ENCODE measurements around the gene SPN. TPM values are rescaled to one million over a fixed set of nuclear protein-coding genes. Genes with fewer than 3 reads are reported as not detected.

Gene SPN
- total RNA-seq, 1 experiment from 2014 or later = 1.3 TPM

- TF ChIP-seq POLR2AphosphoS5 (IDR thresholded peaks at IDR 0.05; ENCODE audit: low read depth, low read length) (no peak), SIN3A (IDR thresholded peaks at IDR 0.05; ENCODE audit: borderline replicate concordance, insufficient read depth, low read depth, low read length) (no peak), TCF7L2 (IDR thresholded peaks at IDR 0.05; ENCODE audit: low read depth, low read length) (no peak), CTCF (IDR thresholded peaks at IDR 0.05) (no peak), REST (IDR thresholded peaks at IDR 0.05; ENCODE audit: insufficient read depth in 1 of 2, low read depth in 2 of 2, low read length in 1 of 2) (no peak)
- Histone ChIP-seq H3K27ac (ENCODE audit: low read length) (no peak overlapping the region), H3K27me3 (ENCODE audit: control insufficient read depth, insufficient read depth, low read length) (no peaks in the 10 kb centered on the region), H3K4me3 (ENCODE audit: low read depth in 2 of 2, low read length in 2 of 2) (no peak overlapping the region), H3K4me1 (ENCODE audit: control insufficient read depth, insufficient read depth, low read length) (no peaks in the 10 kb centered on the region), H3K9me3 (ENCODE audit: control insufficient read depth, insufficient read depth, low read depth, low read length) (no peaks in the 10 kb centered on the region), H3K36me3 (ENCODE audit: control insufficient read depth, insufficient read depth, low read length) (no peaks in the 10 kb centered on the region)
- intact Hi-C loops (cut with micrococcal nuclease; ENCODE audit: unreplicated experiment) (no loop called here), in situ Hi-C loops (cut with HindIII; ENCODE audit: low pct_unique_long_range_greater_than_20kb, low sequenced_read_pairs) (no loop called here)
- ATAC-seq = no peak
- no TSS peak for BruUV-seq (replicated peaks)
- POLR2A ChIA-PET = no interaction called here
- CTCF ChIA-PET = no interaction called here
- DNase-seq (ENCODE audit: low read depth, low spot score) = no peak
Measured at GRCh38 chr16:29644338-29644857, 18.6 kb upstream of the SPN start.

- TF ChIP-seq REST (IDR thresholded peaks at IDR 0.05; ENCODE audit: insufficient read depth in 1 of 2, low read depth in 2 of 2, low read length in 1 of 2) (no peak), SIN3A (IDR thresholded peaks at IDR 0.05; ENCODE audit: borderline replicate concordance, insufficient read depth, low read depth, low read length) (no peak), TCF7L2 (IDR thresholded peaks at IDR 0.05; ENCODE audit: low read depth, low read length) (no peak), CTCF (IDR thresholded peaks at IDR 0.05) (no peak), POLR2AphosphoS5 (IDR thresholded peaks at IDR 0.05; ENCODE audit: low read depth, low read length) (no peak)
- Histone ChIP-seq H3K27me3 (ENCODE audit: control insufficient read depth, insufficient read depth, low read length) (no peaks in the 10 kb centered on the region), H3K36me3 (ENCODE audit: control insufficient read depth, insufficient read depth, low read length) (no peaks in the 10 kb centered on the region), H3K9me3 (ENCODE audit: control insufficient read depth, insufficient read depth, low read depth, low read length) (no peaks in the 10 kb centered on the region), H3K27ac (ENCODE audit: low read length) (no peak overlapping the region), H3K4me3 (ENCODE audit: low read depth in 2 of 2, low read length in 2 of 2) (no peak overlapping the region), H3K4me1 (ENCODE audit: control insufficient read depth, insufficient read depth, low read length) (no peaks in the 10 kb centered on the region)
- ATAC-seq (no peak), DNase-seq (ENCODE audit: low read depth, low spot score) (no peak)
- POLR2A ChIA-PET = interaction anchor here (0.6 kb wide), 1 partner anchor 123 kb away, joined by 3 read pairs; no protein-coding TSS in a partner anchor
- intact Hi-C loops (cut with micrococcal nuclease; ENCODE audit: unreplicated experiment) = no loop called here
- in situ Hi-C loops (cut with HindIII; ENCODE audit: low pct_unique_long_range_greater_than_20kb, low sequenced_read_pairs) = no loop called here
- CTCF ChIA-PET = no interaction called here
- BruUV-seq (replicated peaks) = no TSS peak
Measured at GRCh38 chr16:29644973-29645693, 17.9 kb upstream of the SPN start.
